Upper lobe of left lung (tissue), 6 donors: ENCODE results near the gene MYOM1. TPM values are rescaled to one million over a fixed set of nuclear protein-coding genes. Genes with fewer than 3 reads are reported as not detected.
"Not testable (repeated sequence)": the region's sequence is repeated elsewhere in the genome, so short reads cannot be mapped to it uniquely, and the experiment has no call there.

ENCODE experiments used
- ATAC-seq, 2 donors: fragments of 200-7000 bp; cut with Tn5 transposase; one replicate each; pipeline ENCODE4 v1.9.1; 2022; ENCODE audit warnings: mild to moderate bottlenecking in 2 of 2, moderate library complexity in 2 of 2; ENCODE audit not compliant: low FRiP score in 2 of 2
- DNase-seq, 2 donors: peaks; one replicate each; pipeline ENCODE4 v3.0.0-alpha.2; 2019 to 2020
- H3K27ac ChIP-seq, 4 donors: fragments of 200-600 bp; sonication (generic); one replicate each; pipeline ENCODE4 v1.5.1; 2016 to 2019
- H3K27me3 ChIP-seq, 4 donors: fragments of 200-600 bp; sonication (generic); one replicate each; pipeline ENCODE4 v1.5.1; 2017 to 2019
- H3K36me3 ChIP-seq, 4 donors: fragments of 200-600 bp; sonication (generic); one replicate each; pipeline ENCODE4 v1.5.1; 2016 to 2019
- H3K4me1 ChIP-seq, 4 donors: fragments of 200-600 bp; sonication (generic); one replicate each; pipeline ENCODE4 v1.5.1; 2018 to 2019
- H3K4me3 ChIP-seq, 4 donors: fragments of 200-600 bp; sonication (generic); one replicate each; pipeline ENCODE4 v1.5.1; 2017 to 2019; ENCODE audit warnings: mild to moderate bottlenecking in 2 of 4, moderate library complexity in 1 of 4
- H3K9me3 ChIP-seq, 4 donors: fragments of 200-600 bp; sonication (generic); one replicate each; pipeline ENCODE4 v1.5.1; 2018 to 2019
- CTCF ChIP-seq, 6 experiments: fragments of 450-650 bp in 4 of 6; fragments of 200-600 bp in 2 of 6; sonication (generic) in 2 of 6; IDR thresholded peaks; one replicate each; pipeline ENCODE4 v1.5.1; 2016 to 2019; ENCODE audit warnings: antibody characterized with exemption in 6 of 6
- EP300 ChIP-seq, 4 donors: sonication (generic); formaldehyde crosslinking; IDR thresholded peaks; one replicate each; pipeline ENCODE4 v1.5.1; 2017; ENCODE audit warnings: antibody characterized with exemption in 4 of 4, control low read depth in 2 of 4
- POLR2A ChIP-seq, 4 donors: fragments of 450-650 bp; IDR thresholded peaks; one replicate each; pipeline ENCODE4 v1.5.1; 2016 to 2017; ENCODE audit warnings: antibody characterized with exemption in 4 of 4, mild to moderate bottlenecking in 2 of 4
- POLR2AphosphoS5 ChIP-seq, 2 donors: sonication (generic); formaldehyde crosslinking; IDR thresholded peaks; one replicate each; pipeline ENCODE4 v1.5.1; 2017; ENCODE audit warnings: antibody characterized with exemption in 2 of 2
- WGBS, 2 donors: methylation state at CpG; one replicate each; pipeline ENCODE4 v1.1.5; 2017 to 2018; 5-methylcytosine and 5-hydroxymethylcytosine counted together
- total RNA-seq, 6 donors: library from RNA; depleted of rRNA in 4 of 6; stranded (reverse); fragments of >200 nt in 4 of 6; gene quantifications; one replicate each; pipeline versions ENCODE4 v1.1.0 to v1.2.1, GENCODE V29; 2016 to 2021
- donor health status: DM: no; HTN: no; CAD: no; lungs with moderate emphysema.
- donor health status: DM: no; HTN: yes; CAD: no; lungs with severe emphysema.

MYOM1 gene
- total RNA-seq, 6 donors from 2014 or later, result 0.76 to 11.2 (median 2.2) TPM

GRCh38 chr18:3224223-3224622 is 4.5 kb upstream of the MYOM1 start:
- 69 to 87% methylated on average over 2 to 3 of the region's 3 CpGs for WGBS, 2 donors
- Histone ChIP-seq H3K36me3 (no peaks in the 10 kb centered on the region), H3K4me1 (no peaks in the 10 kb centered on the region), H3K4me3 (no peak overlapping the region), H3K27me3 (no peaks in the 10 kb centered on the region), H3K9me3 (no peaks in the 10 kb centered on the region), H3K27ac (no peak overlapping the region)
- ATAC-seq, result no peak
- TF ChIP-seq POLR2A (IDR thresholded peaks at IDR 0.05) (no peak), CTCF (IDR thresholded peaks at IDR 0.05) (no peak), POLR2AphosphoS5 (IDR thresholded peaks at IDR 0.05) (no peak), EP300 (IDR thresholded peaks at IDR 0.05) (no peak)
- DNase-seq, result no peak

- no peak for TF ChIP-seq POLR2A (IDR thresholded peaks at IDR 0.05)
- TF ChIP-seq POLR2AphosphoS5 (IDR thresholded peaks at IDR 0.05), result no peak
- TF ChIP-seq CTCF (IDR thresholded peaks at IDR 0.05), result no peak
- TF ChIP-seq EP300 (IDR thresholded peaks at IDR 0.05), result no peak
- no peak for DNase-seq
- Histone ChIP-seq H3K36me3 (no peaks in the 10 kb centered on the region), H3K4me3 (no peak overlapping the region), H3K4me1 (peaks cover 0 to under 1% (median 0%) of the 10 kb centered on the region in 4 donors), H3K27ac (no peak overlapping the region), H3K9me3 (no peaks in the 10 kb centered on the region), H3K27me3 (no peaks in the 10 kb centered on the region)
- no peak for ATAC-seq
- WGBS, 2 donors, result 57 to 81% methylated on average over 1 of the region's 1 CpG
These were observed 3.6 kb upstream of the MYOM1 start for GRCh38 chr18:3223356-3223755.

GRCh38 chr18:3221496-3221895 is 1.7 kb upstream of the MYOM1 start:
- peaks cover 0 to 5% (median 0%) of the 10 kb centered on the region in 4 donors for H3K4me1 ChIP-seq
- H3K27ac ChIP-seq, result no peak overlapping the region
- TF ChIP-seq EP300 (IDR thresholded peaks at IDR 0.05) (no peak), CTCF (IDR thresholded peaks at IDR 0.05) (no peak), POLR2A (IDR thresholded peaks at IDR 0.05) (no peak), POLR2AphosphoS5 (IDR thresholded peaks at IDR 0.05) (no peak)
- ATAC-seq (no peak), DNase-seq (no peak)
- no peaks in the 10 kb centered on the region for H3K36me3 ChIP-seq
- WGBS, 2 donors, result 93 to 96% methylated on average over 6 of the region's 6 CpGs
- H3K4me3 ChIP-seq, result no peak overlapping the region
- no peaks in the 10 kb centered on the region for H3K27me3 ChIP-seq
- H3K9me3 ChIP-seq, result no peaks in the 10 kb centered on the region

GRCh38 chr18:3220868-3221267 is 1.1 kb upstream of the MYOM1 start:
- WGBS, 2 donors, result 93 to 95% methylated on average over 4 of the region's 4 CpGs
- not testable (repeated sequence) for H3K27ac ChIP-seq, H3K4me3 ChIP-seq, H3K4me1 ChIP-seq, H3K27me3 ChIP-seq, ATAC-seq, H3K36me3 ChIP-seq, DNase-seq, H3K9me3 ChIP-seq

- ATAC-seq (no peak), DNase-seq (no peak)
- Histone ChIP-seq H3K27me3 (no peaks in the 10 kb centered on the region), H3K4me3 (no peak overlapping the region), H3K9me3 (no peaks in the 10 kb centered on the region), H3K27ac (no peak overlapping the region), H3K4me1 (peaks cover 0 to 5% (median 0%) of the 10 kb centered on the region in 4 donors), H3K36me3 (no peaks in the 10 kb centered on the region)
- 83 to 85% methylated on average over 8 of the region's 8 CpGs for WGBS, 2 donors
- TF ChIP-seq CTCF (IDR thresholded peaks at IDR 0.05) (no peak), POLR2AphosphoS5 (IDR thresholded peaks at IDR 0.05) (no peak), POLR2A (IDR thresholded peaks at IDR 0.05) (no peak), EP300 (IDR thresholded peaks at IDR 0.05) (no peak)
These were observed 532 bp downstream of the MYOM1 start for GRCh38 chr18:3219241-3219630.
